GM10248 (cell line): Measurements from ENCODE around the gene PPP1R17.

Experiments used
- CTCF ChIA-PET: fragments of 300-600 bp; sonication (Branson Sonifier 250); formaldehyde crosslinking; extraction: SDS; loops from one replicate; lab custom pipeline; 2021; ENCODE audit warnings: antibody characterized with exemption; lab: Yijun Ruan, JAX
- POLR2A ChIA-PET: fragments of 350-650 bp; sonication (Branson Sonifier 250); formaldehyde crosslinking; extraction: SDS; loops from one replicate; lab custom pipeline; 2020; ENCODE audit warnings: antibody characterized with exemption; lab: Yijun Ruan, JAX
- DNase-seq: peaks from one replicate; pipeline ENCODE4 v3.0.0; 2012; ENCODE audit errors: extremely low spot score
- TF ChIP-seq, protein P1 (sequence below): IDR thresholded peaks from 2 replicates; pipeline ENCODE4 v1.5.1; 2012; ENCODE audit warnings: mild to moderate bottlenecking, low read depth; ENCODE audit errors: extremely low read depth, missing control alignments, control extremely low read depth

PPP1R17 gene

DNA sequence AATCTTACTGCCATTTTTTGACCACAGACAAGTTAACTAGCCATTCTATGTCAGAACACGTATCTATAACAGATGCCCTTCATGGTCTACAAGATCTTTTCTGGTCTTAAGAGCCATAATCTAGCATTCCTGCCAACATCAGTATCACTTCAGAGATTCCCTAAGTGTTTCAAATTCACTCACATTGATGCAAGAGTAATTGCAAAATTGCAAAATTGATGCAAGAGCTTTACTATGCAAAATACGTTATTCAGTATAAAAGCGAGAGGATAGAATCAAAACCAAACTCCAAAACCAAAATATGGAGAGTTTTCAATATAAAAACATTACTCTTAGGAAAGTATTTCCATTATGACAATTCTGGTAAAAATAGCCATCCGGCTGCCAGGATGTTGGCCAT lies 38.1 kb upstream of the PPP1R17 start:
- DNase-seq = no peak
- CTCF ChIA-PET = no interaction called here
- POLR2A ChIA-PET = no interaction called here
- TF ChIP-seq, protein P1, sequence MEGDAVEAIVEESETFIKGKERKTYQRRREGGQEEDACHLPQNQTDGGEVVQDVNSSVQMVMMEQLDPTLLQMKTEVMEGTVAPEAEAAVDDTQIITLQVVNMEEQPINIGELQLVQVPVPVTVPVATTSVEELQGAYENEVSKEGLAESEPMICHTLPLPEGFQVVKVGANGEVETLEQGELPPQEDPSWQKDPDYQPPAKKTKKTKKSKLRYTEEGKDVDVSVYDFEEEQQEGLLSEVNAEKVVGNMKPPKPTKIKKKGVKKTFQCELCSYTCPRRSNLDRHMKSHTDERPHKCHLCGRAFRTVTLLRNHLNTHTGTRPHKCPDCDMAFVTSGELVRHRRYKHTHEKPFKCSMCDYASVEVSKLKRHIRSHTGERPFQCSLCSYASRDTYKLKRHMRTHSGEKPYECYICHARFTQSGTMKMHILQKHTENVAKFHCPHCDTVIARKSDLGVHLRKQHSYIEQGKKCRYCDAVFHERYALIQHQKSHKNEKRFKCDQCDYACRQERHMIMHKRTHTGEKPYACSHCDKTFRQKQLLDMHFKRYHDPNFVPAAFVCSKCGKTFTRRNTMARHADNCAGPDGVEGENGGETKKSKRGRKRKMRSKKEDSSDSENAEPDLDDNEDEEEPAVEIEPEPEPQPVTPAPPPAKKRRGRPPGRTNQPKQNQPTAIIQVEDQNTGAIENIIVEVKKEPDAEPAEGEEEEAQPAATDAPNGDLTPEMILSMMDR = no peak

DNA sequence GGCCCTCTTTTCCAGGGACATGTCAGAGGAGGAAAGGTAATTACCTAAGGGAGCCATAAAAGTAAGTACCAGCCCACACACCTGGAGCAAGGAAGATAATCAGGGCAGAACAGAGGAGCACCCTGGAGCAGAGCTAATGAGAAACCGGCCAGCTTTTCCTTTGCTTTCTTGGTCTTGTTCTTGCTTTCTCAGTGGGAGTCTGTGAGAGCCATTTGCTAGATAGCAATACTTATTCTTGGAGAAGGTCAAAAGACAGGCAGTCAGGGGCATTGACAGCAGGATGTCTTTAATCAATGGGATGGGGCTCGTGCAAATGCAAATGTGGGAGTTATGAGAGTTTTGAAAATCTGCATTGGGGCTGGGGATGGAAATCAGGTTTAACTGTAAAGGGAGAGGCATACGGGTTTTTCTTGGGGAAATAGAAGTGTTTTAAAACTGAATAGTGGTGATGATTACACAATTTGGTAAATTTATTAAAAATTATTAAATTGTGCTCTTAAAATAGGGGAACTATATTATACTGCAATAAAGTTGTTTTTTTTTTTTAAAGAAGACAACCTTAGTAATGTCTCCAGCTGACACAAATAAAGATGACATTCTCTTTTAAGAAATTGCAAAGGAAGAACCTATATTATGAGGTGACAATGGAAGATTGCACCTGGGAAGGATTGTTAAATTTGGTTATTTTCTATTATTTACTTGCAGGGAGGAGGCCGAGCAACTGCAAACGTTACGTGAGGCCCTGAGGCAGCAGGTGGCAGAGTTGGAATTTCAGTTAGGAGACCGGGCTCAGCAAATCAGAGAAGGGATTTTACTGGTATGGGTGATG lies 35.6 kb upstream of the PPP1R17 start:
- DNase-seq = no peak
- POLR2A ChIA-PET = no interaction called here
- CTCF ChIA-PET = no interaction called here
- TF ChIP-seq, protein P1 = no peak

- DNase-seq = no peak
- TF ChIP-seq, protein P1 = no peak
- CTCF ChIA-PET = no interaction called here
- POLR2A ChIA-PET = no interaction called here
Observed at GRCh38 chr7:31652063-31652326, 35.0 kb upstream of the PPP1R17 start.

DNA sequence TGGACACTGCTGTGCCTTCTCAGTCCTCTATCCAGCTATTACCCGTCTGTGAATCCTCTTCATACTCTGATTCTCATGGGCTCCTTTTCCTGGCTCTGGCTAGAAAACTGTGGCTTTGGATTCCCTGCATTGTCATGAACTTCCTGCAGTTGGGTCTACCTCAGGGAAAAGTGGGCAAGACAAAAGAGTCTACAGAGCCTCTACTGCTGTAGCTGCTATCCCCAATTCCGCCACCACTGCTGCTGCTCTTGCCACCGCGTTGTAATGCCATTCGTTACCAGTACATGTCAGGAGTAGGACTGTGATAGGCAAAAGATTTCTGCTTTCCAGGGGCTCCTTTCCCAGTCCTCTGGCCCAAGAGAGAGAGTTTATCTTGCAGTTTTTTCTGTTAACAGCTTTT lies 23.9 kb upstream of the PPP1R17 start:
- DNase-seq = no peak
- ChIA-PET POLR2A (no interaction called here), CTCF (no interaction called here)
- TF ChIP-seq, protein P1 = no peak

- TF ChIP-seq, protein P1 = no peak
- CTCF ChIA-PET = interaction anchor here (1.4 kb wide), 1 partner anchor 13 kb away, joined by 4 read pairs; no protein-coding TSS in a partner anchor
- no peak for DNase-seq
- POLR2A ChIA-PET = no interaction called here
Observed at GRCh38 chr7:31664890-31665289, 22.1 kb upstream of the PPP1R17 start.

DNA sequence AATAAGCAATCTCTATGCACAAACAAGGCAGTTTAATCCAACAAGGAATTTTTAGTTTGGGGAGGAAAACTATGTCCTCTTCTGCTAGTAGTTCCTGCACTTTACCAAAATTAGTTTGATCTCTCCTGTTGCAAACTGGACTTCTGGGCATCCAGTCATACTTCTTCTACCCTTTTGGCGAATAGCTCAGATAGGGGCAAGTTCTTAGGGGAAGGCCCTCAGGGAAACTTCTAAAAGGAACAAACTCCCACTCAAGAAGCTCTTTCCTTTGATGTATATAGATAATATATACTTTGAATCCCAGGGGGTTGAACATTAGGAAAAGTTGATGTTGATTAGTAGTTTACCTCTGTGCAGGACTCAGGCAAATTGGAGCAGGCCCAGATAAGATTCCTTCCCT lies 21.5 kb upstream of the PPP1R17 start:
- ChIA-PET POLR2A (no interaction called here), CTCF (interaction anchor here (1.4 kb wide), 1 partner anchor 12 kb away, joined by 4 read pairs; no protein-coding TSS in a partner anchor)
- TF ChIP-seq, protein P1 = no peak

More for the DNA sequence above, 21.5 kb upstream of the PPP1R17 start:
- no peak for DNase-seq
